DMS153 treated with DMSO at 0.1 percent for 48 hours (cell line): ENCODE data around the gene FLNC.
A peak's percentile ranks its signal among the peaks of the same experiment; 100 is the strongest.

ENCODE experiments used
- DNase-seq: peaks from one replicate; lab custom pipeline; 2025; ENCODE audit not compliant: unreplicated experiment; lab: John Stamatoyannopoulos, UW

Gene FLNC

GRCh38 chr7:128876586-128876977 is 46.4 kb downstream of the FLNC start:
- DNase-seq, result no peak

- no peak for DNase-seq
Measured at GRCh38 chr7:128876978-128877755, 47.0 kb downstream of the FLNC start.

- DNase-seq, result no peak
Measured at GRCh38 chr7:128877756-128878120, 47.5 kb downstream of the FLNC start.

DNA sequence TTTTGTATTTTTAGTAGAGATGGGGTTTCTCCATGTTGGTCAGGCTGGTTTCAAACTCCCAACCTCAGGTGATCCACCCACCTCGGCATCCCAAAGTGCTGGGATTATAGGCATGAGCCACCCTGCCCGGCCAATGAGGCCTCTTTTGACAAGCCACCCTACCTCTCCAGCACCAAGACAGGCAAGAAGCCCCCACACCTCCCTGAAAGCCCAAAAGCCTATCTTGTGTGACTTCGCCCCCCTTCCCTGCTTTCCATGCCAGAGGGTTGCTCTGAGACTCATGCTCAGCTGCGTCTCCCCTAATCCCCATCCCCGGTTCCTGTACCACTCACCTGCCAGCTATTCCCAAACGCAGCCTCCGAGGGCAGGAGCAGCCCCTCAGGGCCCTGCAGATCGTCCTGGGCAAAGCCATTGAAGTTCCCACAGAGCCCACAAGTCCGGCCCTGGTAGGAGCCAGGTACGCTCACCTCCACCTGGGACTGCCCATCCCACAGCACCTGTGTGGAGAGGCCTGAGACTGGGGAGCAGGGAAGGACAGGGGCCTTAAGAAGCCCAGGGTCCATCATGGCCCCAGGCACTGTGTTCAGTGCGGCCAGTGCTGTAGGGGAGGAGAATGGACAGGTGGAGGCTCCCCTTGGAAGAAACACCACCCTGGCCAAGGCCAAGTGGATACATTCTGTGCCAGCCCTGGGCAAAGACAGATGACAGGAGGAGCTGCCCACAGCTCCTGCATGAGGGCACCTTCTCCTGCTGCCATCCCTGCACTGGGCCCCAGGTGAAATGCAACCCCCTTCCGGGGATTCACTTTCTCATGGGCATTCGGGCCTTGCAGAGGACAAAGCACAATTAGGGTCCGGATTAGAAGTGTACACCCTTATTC is 48.3 kb downstream of the FLNC start:
- no peak for DNase-seq

- no peak for DNase-seq
Measured at GRCh38 chr7:128879461-128879938, 49.3 kb downstream of the FLNC start.

GRCh38 chr7:128879939-128880746 is 49.9 kb downstream of the FLNC start:
- DNase-seq, result peak; percentile 44

DNA sequence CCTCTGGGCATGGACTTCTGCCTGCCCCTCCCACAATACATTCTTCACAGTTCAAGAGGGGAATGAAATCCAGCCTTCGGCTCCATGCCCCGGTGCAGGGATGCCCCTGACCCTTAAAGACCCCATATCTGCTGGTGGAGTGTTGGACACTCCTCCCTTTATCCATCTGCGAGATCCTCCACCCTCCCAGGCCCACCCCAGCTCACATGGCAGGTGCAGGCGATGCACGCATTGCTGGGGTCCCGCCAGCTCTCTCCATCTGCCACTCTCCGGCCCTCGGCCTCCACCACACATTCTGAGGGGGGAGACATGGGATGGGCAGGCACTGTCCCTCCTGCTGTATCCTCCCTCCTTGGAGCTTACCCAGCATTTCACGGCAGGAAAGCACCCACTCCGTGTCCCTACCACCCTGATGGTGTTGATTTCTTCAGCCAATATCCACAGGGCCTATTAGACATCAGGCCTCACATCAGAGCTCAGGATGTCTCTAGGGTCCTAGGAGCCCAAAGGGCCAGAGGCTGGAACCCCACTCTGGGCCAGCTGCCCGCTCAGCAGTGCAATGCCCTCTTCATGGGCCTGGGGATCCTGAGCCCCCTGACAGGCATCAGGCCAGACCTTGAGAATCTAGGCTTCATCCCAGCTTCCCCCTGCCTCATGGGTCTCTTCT is 50.7 kb downstream of the FLNC start:
- DNase-seq, result no peak

DNA sequence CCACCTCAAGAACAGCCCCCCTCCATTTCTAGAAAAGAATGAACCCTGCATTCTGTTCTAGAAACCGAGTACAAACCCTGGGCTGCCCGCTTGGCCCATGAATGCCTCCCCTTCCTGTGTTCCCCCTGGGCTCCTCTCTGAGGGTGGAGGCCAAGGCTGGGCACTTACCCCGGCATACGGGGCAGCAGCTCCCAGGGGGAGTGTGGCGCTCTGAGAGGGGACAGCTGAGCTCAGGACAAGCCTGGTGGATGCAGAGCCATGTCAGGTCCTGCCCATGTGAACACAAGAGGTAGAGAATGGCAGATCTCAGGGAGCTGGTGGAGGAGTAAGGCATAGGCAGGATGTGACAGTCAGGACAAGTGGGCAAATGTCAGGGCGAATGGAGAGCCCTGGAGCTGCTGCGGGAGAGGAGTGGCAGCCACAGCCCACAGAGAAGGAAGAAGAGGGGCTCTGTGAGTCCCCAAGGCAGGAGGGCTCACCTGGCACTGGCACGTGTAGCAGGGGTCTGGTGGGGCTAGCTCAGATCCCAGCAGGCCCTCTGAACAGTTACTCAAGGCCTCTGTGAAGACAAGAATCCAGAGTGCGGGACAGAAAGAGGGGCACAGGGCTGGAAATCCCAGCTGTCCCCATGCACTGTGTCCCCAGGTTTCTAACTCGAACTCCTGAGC is 51.4 kb downstream of the FLNC start:
- no peak for DNase-seq

DNA sequence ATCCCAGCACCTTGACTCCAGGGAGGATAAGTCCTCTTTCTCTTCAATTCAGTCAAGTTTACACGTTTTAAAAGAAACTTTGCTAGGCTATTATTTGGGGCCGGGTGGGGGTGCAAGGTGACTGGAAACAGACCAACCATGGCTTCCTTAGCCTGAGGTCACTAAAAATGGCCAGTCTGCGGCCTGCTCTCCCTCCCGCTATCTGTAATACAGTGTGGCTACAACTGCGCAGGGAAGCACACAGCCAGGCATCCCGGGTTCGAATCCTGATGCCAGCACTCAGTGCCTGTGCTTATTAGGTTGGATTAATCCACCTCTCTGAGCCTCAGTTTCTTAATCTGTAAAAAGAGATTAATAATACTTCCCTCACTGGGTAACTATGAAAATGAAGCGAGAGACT is 51.9 kb downstream of the FLNC start:
- no peak for DNase-seq

- DNase-seq, result peak; percentile 32
Measured at GRCh38 chr7:128883622-128884448, 53.6 kb downstream of the FLNC start.

DNA sequence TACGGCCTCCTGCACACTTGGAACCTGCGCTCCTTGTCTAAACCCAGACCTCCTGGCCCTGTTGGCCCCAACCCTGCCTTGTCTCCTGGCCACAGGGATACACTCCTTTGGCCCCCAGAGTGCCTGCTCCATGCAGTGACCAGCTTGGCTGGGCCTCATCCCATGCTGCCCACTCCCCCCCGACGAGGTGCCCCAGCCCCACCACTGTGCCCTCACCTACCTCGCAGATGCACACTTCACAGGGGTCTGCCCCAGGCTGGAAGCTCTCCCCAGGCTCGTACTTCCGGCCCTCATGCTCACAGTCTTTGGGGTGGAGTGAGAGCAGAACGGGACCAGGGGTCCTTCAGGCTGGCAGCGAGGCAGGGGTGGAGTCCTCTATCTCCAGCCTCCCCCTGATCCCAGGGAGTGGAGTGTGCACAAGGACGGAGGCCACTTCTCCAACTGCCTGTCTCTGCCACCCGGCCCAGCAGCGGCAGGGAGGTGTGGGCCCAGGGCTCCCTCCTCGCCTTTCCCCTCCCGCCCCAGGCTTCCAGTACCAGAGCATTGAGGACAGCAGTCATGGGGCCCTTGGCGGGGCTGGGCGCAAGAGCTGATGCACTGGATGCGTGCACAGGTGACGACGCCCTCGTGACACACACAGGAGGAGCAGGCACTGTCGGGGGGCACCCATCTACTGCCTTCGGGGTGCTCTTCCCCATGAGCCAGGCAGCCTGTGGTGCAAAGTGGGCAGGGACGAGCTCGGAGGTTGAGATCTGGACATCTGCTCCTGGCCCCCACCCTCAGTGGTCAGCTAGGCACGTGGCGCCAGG is 54.6 kb downstream of the FLNC start:
- DNase-seq, result no peak

- DNase-seq, result no peak
Measured at GRCh38 chr7:128885370-128886187, 55.4 kb downstream of the FLNC start.

- DNase-seq, result no peak
Measured at GRCh38 chr7:128886391-128887168, 56.4 kb downstream of the FLNC start.

DNA sequence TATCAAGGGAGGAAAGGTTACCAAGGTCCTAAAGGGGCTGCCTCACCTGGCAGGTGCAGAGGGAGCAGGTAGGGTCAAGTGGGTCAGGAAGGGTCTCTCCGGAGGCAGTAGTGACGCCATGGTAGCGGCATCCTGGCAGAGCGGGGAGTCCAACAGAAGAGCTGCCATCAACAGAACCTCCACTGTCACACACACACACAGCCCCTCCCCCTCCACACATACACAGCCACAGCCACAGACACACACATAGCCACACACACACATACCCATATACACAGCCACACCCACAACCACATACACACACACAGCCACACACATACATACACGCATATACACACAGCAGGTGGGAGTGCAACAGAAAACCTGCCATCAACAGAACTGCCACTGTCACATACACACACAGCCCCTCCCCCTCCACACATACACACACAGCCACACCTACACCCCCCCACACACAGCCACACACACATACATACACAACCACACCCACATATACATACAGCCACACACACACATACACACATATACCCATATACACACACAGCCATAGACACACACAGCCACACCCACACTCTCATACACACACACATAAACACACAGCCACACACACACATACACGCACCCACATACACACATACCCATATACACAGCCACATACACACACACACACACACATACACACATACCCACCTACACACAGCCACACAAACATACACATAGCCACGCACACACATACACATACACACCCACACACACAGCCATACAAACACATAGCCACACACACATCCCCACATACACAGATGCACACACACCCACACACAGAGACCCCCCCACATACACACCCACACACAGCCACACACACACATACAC is 57.2 kb downstream of the FLNC start:
- no peak for DNase-seq

DNA sequence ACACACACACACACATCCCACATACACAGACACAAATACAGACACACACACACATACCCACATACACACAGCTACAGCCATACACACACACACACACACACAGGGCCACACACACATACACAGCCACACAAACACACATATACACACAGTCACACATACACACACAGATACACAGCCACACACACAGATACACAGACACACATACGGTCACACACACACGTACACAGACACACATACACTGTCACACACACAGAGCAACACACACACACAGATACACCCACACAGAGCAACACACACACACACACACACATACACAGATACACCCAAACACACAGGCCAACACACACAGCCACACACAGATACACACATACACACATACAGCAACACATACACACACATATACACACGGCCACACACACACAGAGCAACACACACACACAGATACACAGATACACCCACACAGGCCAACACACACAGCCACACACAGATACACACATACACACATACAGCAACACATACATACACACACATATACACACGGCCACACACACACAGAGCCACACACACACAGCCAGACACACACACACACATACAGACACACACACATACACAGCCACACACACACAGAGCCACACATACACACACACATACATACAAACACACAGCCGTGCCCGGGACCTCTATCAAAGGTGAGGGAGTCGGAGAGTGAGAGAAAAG is 58.0 kb downstream of the FLNC start:
- DNase-seq, result no peak
